K562 (cell line): ENCODE data around the gene BCL2L15. TPM values are rescaled to one million over a fixed set of nuclear protein-coding genes. Genes with fewer than 3 reads are reported as not detected.

ENCODE experiments used
- CREB1 ChIP-seq, 2 experiments: sonication (generic) in 1 of 2; formaldehyde crosslinking in 1 of 2; IDR thresholded peaks; 2 replicates each; pipeline versions ENCODE4 v1.6.1 to v1.8.0; 2012 to 2022; ENCODE audit warnings: inconsistent platforms in 1 of 2, mild to moderate bottlenecking in 1 of 2, missing genetic modification reagents in 1 of 2, moderate library complexity in 1 of 2
- CREBBP ChIP-seq: IDR thresholded peaks from one replicate; pipeline ENCODE4 v1.6.1; 2012; ENCODE audit warnings: low read depth, mild to moderate bottlenecking, control low read depth, inconsistent platforms, low read length
- DACH1 ChIP-seq: fragments of 450-650 bp; IDR thresholded peaks from 2 replicates; pipeline ENCODE4 v1.6.1; 2018; ENCODE audit not compliant: partially characterized antibody
- EZH2 ChIP-seq: IDR thresholded peaks from 2 replicates; pipeline ENCODE4 v1.6.1; 2012; ENCODE audit warnings: low read depth, mild to moderate bottlenecking, inconsistent platforms, low read length, borderline replicate concordance
- FIP1L1 ChIP-seq: fragments of 200-400 bp; formaldehyde crosslinking; IDR thresholded peaks from 2 replicates; pipeline ENCODE4 v1.6.1; 2018; ENCODE audit warnings: mild to moderate bottlenecking, low read depth, low read length; ENCODE audit not compliant: poor library complexity, severe bottlenecking
- GABPB2 ChIP-seq: fragments of 250-450 bp; sonication (Bioruptor Pico); conservative IDR thresholded peaks from 2 replicates; pipeline ENCODE4 v1.5.1; 2021; ENCODE audit warnings: mild to moderate bottlenecking
- GATAD2A ChIP-seq: fragments of 450-650 bp; IDR thresholded peaks from 2 replicates; pipeline ENCODE4 v1.6.1; 2017
- GATAD2B ChIP-seq: fragments of 450-650 bp; IDR thresholded peaks from 2 replicates; pipeline ENCODE4 v1.6.1; 2017; ENCODE audit warnings: mild to moderate bottlenecking, borderline replicate concordance
- IFI16 ChIP-seq: fragments of 250-450 bp; sonication (Bioruptor Pico); IDR thresholded peaks from 2 replicates; pipeline ENCODE4 v2.1.2; 2022; ENCODE audit warnings: mild to moderate bottlenecking, inconsistent platforms
- MXI1 ChIP-seq: IDR thresholded peaks from 2 replicates; pipeline ENCODE4 v1.6.1; 2011; ENCODE audit warnings: low read depth, mild to moderate bottlenecking, improper control_type of control experiment, low read length
- NR2C2 ChIP-seq, 2 experiments: fragments of 200-800 bp in 1 of 2; sonication (Bioruptor generic) in 1 of 2; sonication (generic) in 1 of 2; formaldehyde crosslinking in 1 of 2; IDR thresholded peaks; 2 replicates each; pipeline versions ENCODE4 v1.6.1 to v1.8.0; 2016 to 2022; ENCODE audit warnings: mild to moderate bottlenecking in 1 of 2, missing compliant biosample characterization in 1 of 2, missing genetic modification characterization in 1 of 2, missing genetic modification reagents in 1 of 2
- SP1 ChIP-seq: sonication (generic); formaldehyde crosslinking; IDR thresholded peaks from 2 replicates; pipeline ENCODE4 v1.8.1; 2022; ENCODE audit warnings: mild to moderate bottlenecking, missing genetic modification reagents
- U2AF1 ChIP-seq: fragments of 200-400 bp; formaldehyde crosslinking; optimal IDR thresholded peaks from 2 replicates; pipeline ENCODE3; 2017; ENCODE audit warnings: mild to moderate bottlenecking, low read depth, low read length, moderate library complexity
- ZNF24 ChIP-seq: fragments of 450-650 bp; IDR thresholded peaks from 2 replicates; pipeline ENCODE4 v1.6.1; 2016
- ZNF316 ChIP-seq: fragments of 450-650 bp; IDR thresholded peaks from 2 replicates; pipeline ENCODE4 v1.6.1; 2016
- ZNF644 ChIP-seq: fragments of 200-800 bp; sonication (Bioruptor generic); IDR thresholded peaks from 2 replicates; pipeline ENCODE4 v1.6.1; 2016; ENCODE audit warnings: low read depth, missing genetic modification characterization, missing compliant biosample characterization
- ZNF75A ChIP-seq: fragments of 450-650 bp; formaldehyde crosslinking; IDR thresholded peaks from 2 replicates; pipeline ENCODE4 v1.4.0; 2020; ENCODE audit warnings: mild to moderate bottlenecking
- polyA plus RNA-seq, 8 experiments: library from polyadenylated mRNA; depleted of rRNA in 4 of 8; stranded (reverse) in 5 of 8; unstranded in 3 of 8; fragments of >200 nt; fragmentation: Nextera tagmentation in 2 of 8; fragmentation: Illumina TruSeq in 1 of 8; extraction: Ambion mirVana in 2 of 8; extraction: Trizol in 1 of 8; gene quantifications; 2 replicates each; pipeline versions ENCODE4 v1.2.1 to v1.2.3, GENCODE V29; 2011 to 2014; ENCODE audit warnings: inconsistent platforms in 1 of 8, missing spikeins in 1 of 8
- total RNA-seq, 7 experiments: library from RNA; depleted of rRNA in 6 of 7; stranded (reverse); fragments of >200 nt in 6 of 7; fragmentation: Illumina TruSeq in 2 of 7; extraction: Trizol in 2 of 7; gene quantifications; 2 replicates each; pipeline versions ENCODE4 v1.2.1 to v1.2.3, GENCODE V29; 2011 to 2021; ENCODE audit warnings: low replicate concordance in 1 of 7
- TF ChIP-seq, protein P1 (sequence below): sonication (generic); formaldehyde crosslinking; IDR thresholded peaks from 2 replicates; pipeline ENCODE4 v1.8.0; 2022; ENCODE audit warnings: mild to moderate bottlenecking, missing genetic modification reagents, borderline replicate concordance
- TF ChIP-seq, protein P2 (sequence below): sonication (generic); formaldehyde crosslinking; IDR thresholded peaks from 2 replicates; pipeline ENCODE4 v1.9.0; 2022; ENCODE audit warnings: mild to moderate bottlenecking, missing genetic modification reagents
- TF ChIP-seq, protein P3 (sequence below): fragments of 250-450 bp; sonication (Bioruptor Pico); IDR thresholded peaks from 2 replicates; pipeline ENCODE4 v1.6.1; 2021; ENCODE audit warnings: mild to moderate bottlenecking
- TF ChIP-seq, protein P4 (sequence below): fragments of 250-450 bp; sonication (Bioruptor Pico); IDR thresholded peaks from 2 replicates; pipeline ENCODE4 v1.8.0; 2022; ENCODE audit warnings: moderate library complexity, mild to moderate bottlenecking, inconsistent platforms
- TF ChIP-seq, protein P5 (sequence below): sonication (generic); formaldehyde crosslinking; IDR thresholded peaks from 2 replicates; pipeline ENCODE4 v1.8.1; 2022; ENCODE audit warnings: missing genetic modification reagents

Gene BCL2L15
- total and polyA plus RNA-seq, 9 of the 15 experiments (the other 6 are each of a cell fraction or from before 2014, with no cell fraction given), result 0.06 to 0.42 (median 0.28) TPM; not detected in 1

DNA sequence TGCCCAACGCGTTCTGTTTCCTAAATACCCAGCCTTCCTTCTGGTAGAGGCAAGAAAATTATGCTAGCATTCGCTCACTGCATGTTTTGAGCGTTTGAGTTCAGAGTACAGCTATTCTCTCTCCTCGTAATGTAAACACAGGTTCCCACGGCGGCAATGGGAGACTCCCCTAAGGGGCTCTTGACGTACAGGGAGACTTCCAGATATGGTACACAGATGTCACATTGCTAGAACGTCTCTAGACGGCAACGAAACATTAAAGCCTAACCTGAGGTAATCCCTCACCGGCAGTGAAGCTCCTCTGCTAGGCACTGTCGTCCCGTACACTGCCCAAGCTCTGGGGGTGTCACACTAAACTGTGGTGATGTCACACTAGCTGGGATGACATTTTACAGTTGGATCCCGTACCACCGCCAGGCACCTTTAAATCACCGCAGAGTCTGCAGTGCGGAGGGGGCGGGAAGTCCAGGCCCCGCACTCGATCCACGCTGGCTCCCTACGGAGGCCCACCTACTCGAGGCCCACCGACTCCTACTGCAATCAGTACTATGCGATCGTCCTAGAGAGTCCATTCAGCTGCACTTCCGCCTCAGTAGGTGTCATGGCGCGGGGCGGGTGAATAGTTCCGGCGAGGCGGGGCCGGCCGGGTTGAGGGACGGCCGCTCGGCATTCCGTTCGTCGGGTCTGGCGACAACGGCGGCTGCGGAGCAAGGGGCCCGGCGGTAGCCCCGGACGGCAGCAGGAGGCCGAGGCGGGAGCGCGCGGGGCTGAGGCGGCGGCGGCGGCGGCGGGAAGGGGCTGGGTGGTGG lies 41.8 kb upstream of the BCL2L15 start, which contains the start of gene HIPK1 (continued):
- 0 out of 2 replicates have a peak, but pooled peaks have one; percentile 61 for TF ChIP-seq NR2C2 (CRISPR knock-in tag; IDR thresholded peaks at IDR 0.05)
- peak; percentile 95 for TF ChIP-seq NR2C2 (tag; IDR thresholded peaks at IDR 0.05)
- TF ChIP-seq MXI1, result no peak
- TF ChIP-seq, protein P1, sequence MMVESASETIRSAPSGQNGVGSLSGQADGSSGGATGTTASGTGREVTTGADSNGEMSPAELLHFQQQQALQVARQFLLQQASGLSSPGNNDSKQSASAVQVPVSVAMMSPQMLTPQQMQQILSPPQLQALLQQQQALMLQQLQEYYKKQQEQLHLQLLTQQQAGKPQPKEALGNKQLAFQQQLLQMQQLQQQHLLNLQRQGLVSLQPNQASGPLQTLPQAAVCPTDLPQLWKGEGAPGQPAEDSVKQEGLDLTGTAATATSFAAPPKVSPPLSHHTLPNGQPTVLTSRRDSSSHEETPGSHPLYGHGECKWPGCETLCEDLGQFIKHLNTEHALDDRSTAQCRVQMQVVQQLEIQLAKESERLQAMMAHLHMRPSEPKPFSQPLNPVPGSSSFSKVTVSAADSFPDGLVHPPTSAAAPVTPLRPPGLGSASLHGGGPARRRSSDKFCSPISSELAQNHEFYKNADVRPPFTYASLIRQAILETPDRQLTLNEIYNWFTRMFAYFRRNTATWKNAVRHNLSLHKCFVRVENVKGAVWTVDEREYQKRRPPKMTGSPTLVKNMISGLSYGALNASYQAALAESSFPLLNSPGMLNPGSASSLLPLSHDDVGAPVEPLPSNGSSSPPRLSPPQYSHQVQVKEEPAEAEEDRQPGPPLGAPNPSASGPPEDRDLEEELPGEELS, result peak; percentile 79
- TF ChIP-seq ZNF75A, result no peak
- TF ChIP-seq, protein P2, sequence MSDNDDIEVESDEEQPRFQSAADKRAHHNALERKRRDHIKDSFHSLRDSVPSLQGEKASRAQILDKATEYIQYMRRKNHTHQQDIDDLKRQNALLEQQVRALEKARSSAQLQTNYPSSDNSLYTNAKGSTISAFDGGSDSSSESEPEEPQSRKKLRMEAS (CRISPR knock-in tag), result peak; percentile 61
- TF ChIP-seq, protein P3, sequence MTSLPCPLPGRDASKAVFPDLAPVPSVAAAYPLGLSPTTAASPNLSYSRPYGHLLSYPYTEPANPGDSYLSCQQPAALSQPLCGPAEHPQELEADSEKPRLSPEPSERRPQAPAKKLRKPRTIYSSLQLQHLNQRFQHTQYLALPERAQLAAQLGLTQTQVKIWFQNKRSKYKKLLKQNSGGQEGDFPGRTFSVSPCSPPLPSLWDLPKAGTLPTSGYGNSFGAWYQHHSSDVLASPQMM (CRISPR knock-in tag), result no peak
- peak; percentile 49 for TF ChIP-seq FIP1L1
- TF ChIP-seq GABPB2 (CRISPR knock-in tag), result no peak
- TF ChIP-seq, protein P4, sequence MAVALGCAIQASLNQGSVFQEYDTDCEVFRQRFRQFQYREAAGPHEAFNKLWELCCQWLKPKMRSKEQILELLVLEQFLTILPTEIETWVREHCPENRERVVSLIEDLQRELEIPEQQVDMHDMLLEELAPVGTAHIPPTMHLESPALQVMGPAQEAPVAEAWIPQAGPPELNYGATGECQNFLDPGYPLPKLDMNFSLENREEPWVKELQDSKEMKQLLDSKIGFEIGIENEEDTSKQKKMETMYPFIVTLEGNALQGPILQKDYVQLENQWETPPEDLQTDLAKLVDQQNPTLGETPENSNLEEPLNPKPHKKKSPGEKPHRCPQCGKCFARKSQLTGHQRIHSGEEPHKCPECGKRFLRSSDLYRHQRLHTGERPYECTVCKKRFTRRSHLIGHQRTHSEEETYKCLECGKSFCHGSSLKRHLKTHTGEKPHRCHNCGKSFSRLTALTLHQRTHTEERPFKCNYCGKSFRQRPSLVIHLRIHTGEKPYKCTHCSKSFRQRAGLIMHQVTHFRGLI (CRISPR knock-in tag), result no peak
- no peak for TF ChIP-seq ZNF644 (tag)
- TF ChIP-seq DACH1, result no peak
- TF ChIP-seq CREB1 (IDR thresholded peaks at IDR 0.05), result peak; percentile 92
- peak; percentile 89 for TF ChIP-seq CREB1 (CRISPR knock-in tag; IDR thresholded peaks at IDR 0.05)
- no peak for TF ChIP-seq CREBBP
- TF ChIP-seq U2AF1, result peak; percentile 3
- 0 out of 2 replicates have a peak, but pooled peaks have one; percentile 3 for TF ChIP-seq ZNF24
- peak; percentile 93 for TF ChIP-seq SP1 (CRISPR knock-in tag)
- no peak for TF ChIP-seq EZH2
- TF ChIP-seq GATAD2A, result peak; percentile 12; the same call in 1 of the 2 replicates
- no peak for TF ChIP-seq IFI16
- peak; percentile 75 for TF ChIP-seq GATAD2B
- no peak for TF ChIP-seq ZNF316
- TF ChIP-seq, protein P5, sequence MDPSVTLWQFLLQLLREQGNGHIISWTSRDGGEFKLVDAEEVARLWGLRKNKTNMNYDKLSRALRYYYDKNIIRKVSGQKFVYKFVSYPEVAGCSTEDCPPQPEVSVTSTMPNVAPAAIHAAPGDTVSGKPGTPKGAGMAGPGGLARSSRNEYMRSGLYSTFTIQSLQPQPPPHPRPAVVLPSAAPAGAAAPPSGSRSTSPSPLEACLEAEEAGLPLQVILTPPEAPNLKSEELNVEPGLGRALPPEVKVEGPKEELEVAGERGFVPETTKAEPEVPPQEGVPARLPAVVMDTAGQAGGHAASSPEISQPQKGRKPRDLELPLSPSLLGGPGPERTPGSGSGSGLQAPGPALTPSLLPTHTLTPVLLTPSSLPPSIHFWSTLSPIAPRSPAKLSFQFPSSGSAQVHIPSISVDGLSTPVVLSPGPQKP (CRISPR knock-in tag), result no peak
